ENCODE results near the gene SCYGR7. TPM values are rescaled to one million over a fixed set of nuclear protein-coding genes. Genes with fewer than 3 reads are reported as not detected.
A peak's percentile ranks its signal among the peaks of the same experiment; 100 is the strongest.

Gene SCYGR7
- total and polyA plus RNA-seq, 2 experiments from 2014 or later: not detected

DNA sequence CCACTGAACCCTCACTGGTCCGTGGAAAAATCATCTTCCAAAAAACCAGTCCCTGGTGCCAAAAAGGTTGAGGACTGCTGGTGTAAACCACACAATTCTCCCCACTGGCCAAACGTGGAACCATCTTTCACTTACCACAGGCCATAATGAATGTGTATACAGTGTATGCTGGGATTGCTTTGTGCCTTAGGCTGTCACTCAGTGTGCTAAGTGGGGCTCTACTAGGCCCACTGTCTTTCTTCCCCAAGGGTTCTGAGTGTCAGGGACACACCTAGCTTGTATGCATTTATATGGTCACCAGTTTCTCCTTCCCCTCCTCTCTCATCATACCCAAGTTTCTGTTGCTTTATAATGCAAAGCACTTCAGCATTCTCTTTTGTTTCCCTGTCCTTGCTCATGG lies 44.8 kb downstream of the SCYGR7 start:
- no peak overlapping the region; the same call in 1 of the 2 replicates for H3K27ac Mint-ChIP-seq
- Histone ChIP-seq H3K4me3 (no peak overlapping the region), H3K27me3 (ENCODE audit: insufficient read depth) (no peaks in the 10 kb centered on the region), H3K27ac (ENCODE audit: low read depth) (peak overlapping the region; percentile 77; the same call in 1 of the 2 replicates), H3K79me2 (replicated peaks; ENCODE audit: insufficient read depth) (no peaks in the 10 kb centered on the region), H2AFZ (peak overlapping the region; percentile 78; the same call in 1 of the 2 replicates), H3K9me2 (ENCODE audit: insufficient read depth) (no peaks in the 10 kb centered on the region), H3F3A (replicated peaks; ENCODE audit: low read depth) (no peaks in the 10 kb centered on the region), H3K4me1 (ENCODE audit: insufficient read depth) (peaks cover 17% of the 10 kb centered on the region), H3K36me3 (ENCODE audit: insufficient read depth) (no peaks in the 10 kb centered on the region), H4K20me1 (replicated peaks; ENCODE audit: insufficient read depth) (no peaks in the 10 kb centered on the region), H3K4me2 (no peak overlapping the region)
- ATAC-seq: peak; percentile 33
- H3K9me3 Mint-ChIP-seq: peaks cover 2% of the 10 kb centered on the region; the same call in 2 of the 3 replicates
- H3K4me3 Mint-ChIP-seq: no peak overlapping the region
- TF ChIP-seq ETS1 (IDR thresholded peaks at IDR 0.05) (no peak), EZH2phosphoT487 (IDR thresholded peaks at IDR 0.05; ENCODE audit: unreplicated experiment) (no peak), STAT1 (IDR thresholded peaks at IDR 0.05; ENCODE audit: unreplicated experiment) (no peak), CREB1 (CRISPR knock-in tag; IDR thresholded peaks at IDR 0.05; ENCODE audit: low read depth) (no peak), ZNF331 (CRISPR knock-in tag; IDR thresholded peaks at IDR 0.05; ENCODE audit: low read depth) (no peak), NANOG (IDR thresholded peaks at IDR 0.05; ENCODE audit: borderline replicate concordance) (no peak), CTCF (conservative IDR thresholded peaks at IDR 0.05; ENCODE audit: low read depth in 2 of 2) (no peak), EZH2 (IDR thresholded peaks at IDR 0.05; ENCODE audit: low read depth, unreplicated experiment) (no peak), POLR2AphosphoS5 (IDR thresholded peaks at IDR 0.05; ENCODE audit: low read depth) (no peak), JUNB (IDR thresholded peaks at IDR 0.05; ENCODE audit: unreplicated experiment) (no peak), ZNF114 (CRISPR knock-in tag; IDR thresholded peaks at IDR 0.05) (no peak)
- TF ChIP-seq, protein P1, sequence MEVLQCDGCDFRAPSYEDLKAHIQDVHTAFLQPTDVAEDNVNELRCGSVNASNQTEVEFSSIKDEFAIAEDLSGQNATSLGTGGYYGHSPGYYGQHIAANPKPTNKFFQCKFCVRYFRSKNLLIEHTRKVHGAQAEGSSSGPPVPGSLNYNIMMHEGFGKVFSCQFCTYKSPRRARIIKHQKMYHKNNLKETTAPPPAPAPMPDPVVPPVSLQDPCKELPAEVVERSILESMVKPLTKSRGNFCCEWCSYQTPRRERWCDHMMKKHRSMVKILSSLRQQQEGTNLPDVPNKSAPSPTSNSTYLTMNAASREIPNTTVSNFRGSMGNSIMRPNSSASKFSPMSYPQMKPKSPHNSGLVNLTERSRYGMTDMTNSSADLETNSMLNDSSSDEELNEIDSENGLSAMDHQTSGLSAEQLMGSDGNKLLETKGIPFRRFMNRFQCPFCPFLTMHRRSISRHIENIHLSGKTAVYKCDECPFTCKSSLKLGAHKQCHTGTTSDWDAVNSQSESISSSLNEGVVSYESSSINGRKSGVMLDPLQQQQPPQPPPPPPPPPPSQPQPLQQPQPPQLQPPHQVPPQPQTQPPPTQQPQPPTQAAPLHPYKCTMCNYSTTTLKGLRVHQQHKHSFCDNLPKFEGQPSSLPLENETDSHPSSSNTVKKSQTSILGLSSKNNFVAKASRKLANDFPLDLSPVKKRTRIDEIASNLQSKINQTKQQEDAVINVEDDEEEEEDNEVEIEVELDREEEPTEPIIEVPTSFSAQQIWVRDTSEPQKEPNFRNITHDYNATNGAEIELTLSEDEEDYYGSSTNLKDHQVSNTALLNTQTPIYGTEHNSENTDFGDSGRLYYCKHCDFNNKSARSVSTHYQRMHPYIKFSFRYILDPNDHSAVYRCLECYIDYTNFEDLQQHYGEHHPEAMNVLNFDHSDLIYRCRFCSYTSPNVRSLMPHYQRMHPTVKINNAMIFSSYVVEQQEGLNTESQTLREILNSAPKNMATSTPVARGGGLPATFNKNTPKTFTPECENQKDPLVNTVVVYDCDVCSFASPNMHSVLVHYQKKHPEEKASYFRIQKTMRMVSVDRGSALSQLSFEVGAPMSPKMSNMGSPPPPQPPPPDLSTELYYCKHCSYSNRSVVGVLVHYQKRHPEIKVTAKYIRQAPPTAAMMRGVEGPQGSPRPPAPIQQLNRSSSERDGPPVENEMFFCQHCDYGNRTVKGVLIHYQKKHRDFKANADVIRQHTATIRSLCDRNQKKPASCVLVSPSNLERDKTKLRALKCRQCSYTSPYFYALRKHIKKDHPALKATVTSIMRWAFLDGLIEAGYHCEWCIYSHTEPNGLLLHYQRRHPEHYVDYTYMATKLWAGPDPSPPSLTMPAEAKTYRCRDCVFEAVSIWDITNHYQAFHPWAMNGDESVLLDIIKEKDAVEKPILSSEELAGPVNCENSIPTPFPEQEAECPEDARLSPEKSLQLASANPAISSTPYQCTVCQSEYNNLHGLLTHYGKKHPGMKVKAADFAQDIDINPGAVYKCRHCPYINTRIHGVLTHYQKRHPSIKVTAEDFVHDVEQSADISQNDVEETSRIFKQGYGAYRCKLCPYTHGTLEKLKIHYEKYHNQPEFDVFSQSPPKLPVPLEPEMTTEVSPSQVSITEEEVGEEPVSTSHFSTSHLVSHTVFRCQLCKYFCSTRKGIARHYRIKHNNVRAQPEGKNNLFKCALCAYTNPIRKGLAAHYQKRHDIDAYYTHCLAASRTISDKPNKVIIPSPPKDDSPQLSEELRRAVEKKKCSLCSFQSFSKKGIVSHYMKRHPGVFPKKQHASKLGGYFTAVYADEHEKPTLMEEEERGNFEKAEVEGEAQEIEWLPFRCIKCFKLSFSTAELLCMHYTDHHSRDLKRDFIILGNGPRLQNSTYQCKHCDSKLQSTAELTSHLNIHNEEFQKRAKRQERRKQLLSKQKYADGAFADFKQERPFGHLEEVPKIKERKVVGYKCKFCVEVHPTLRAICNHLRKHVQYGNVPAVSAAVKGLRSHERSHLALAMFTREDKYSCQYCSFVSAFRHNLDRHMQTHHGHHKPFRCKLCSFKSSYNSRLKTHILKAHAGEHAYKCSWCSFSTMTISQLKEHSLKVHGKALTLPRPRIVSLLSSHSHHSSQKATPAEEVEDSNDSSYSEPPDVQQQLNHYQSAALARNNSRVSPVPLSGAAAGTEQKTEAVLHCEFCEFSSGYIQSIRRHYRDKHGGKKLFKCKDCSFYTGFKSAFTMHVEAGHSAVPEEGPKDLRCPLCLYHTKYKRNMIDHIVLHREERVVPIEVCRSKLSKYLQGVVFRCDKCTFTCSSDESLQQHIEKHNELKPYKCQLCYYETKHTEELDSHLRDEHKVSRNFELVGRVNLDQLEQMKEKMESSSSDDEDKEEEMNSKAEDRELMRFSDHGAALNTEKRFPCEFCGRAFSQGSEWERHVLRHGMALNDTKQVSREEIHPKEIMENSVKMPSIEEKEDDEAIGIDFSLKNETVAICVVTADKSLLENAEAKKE (CRISPR knock-in tag; IDR thresholded peaks at IDR 0.05): no peak
- TF ChIP-seq, protein P2, sequence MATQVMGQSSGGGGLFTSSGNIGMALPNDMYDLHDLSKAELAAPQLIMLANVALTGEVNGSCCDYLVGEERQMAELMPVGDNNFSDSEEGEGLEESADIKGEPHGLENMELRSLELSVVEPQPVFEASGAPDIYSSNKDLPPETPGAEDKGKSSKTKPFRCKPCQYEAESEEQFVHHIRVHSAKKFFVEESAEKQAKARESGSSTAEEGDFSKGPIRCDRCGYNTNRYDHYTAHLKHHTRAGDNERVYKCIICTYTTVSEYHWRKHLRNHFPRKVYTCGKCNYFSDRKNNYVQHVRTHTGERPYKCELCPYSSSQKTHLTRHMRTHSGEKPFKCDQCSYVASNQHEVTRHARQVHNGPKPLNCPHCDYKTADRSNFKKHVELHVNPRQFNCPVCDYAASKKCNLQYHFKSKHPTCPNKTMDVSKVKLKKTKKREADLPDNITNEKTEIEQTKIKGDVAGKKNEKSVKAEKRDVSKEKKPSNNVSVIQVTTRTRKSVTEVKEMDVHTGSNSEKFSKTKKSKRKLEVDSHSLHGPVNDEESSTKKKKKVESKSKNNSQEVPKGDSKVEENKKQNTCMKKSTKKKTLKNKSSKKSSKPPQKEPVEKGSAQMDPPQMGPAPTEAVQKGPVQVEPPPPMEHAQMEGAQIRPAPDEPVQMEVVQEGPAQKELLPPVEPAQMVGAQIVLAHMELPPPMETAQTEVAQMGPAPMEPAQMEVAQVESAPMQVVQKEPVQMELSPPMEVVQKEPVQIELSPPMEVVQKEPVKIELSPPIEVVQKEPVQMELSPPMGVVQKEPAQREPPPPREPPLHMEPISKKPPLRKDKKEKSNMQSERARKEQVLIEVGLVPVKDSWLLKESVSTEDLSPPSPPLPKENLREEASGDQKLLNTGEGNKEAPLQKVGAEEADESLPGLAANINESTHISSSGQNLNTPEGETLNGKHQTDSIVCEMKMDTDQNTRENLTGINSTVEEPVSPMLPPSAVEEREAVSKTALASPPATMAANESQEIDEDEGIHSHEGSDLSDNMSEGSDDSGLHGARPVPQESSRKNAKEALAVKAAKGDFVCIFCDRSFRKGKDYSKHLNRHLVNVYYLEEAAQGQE (IDR thresholded peaks at IDR 0.05; ENCODE audit: unreplicated experiment): no peak
- peak; percentile 2 for DNase-seq (ENCODE audit: low spot score)
- peaks cover 16% of the 10 kb centered on the region for H3K4me1 Mint-ChIP-seq
- no peaks in the 10 kb centered on the region for H3K36me3 Mint-ChIP-seq (ENCODE audit: low read depth)
- peaks cover 4% of the 10 kb centered on the region for H3K27me3 Mint-ChIP-seq (ENCODE audit: insufficient read depth, low read depth, poor library complexity)

All from GM23338 (cell line).